Neutrophil (primary cell): ENCODE results near the gene MAP2K5.

Experiments
- H3K27ac ChIP-seq: fragments of 200-600 bp; sonication (generic); 2 replicates; pipeline ENCODE4 v1.5.1; 2016; ENCODE audit warnings: mild to moderate bottlenecking, moderate library complexity
- H3K27me3 ChIP-seq: fragments of 200-600 bp; sonication (generic); 2 replicates; pipeline ENCODE4 v1.6.0; 2016; ENCODE audit warnings: mild to moderate bottlenecking
- H3K36me3 ChIP-seq: fragments of 200-600 bp; sonication (generic); 2 replicates; pipeline ENCODE4 v1.5.1; 2017
- H3K4me1 ChIP-seq, 2 experiments: fragments of 200-600 bp in 1 of 2; sonication (generic) in 1 of 2; 1 replicate in 1 of 2; 2 replicates in 1 of 2; pipeline versions ENCODE4 v1.5.1 to v1.6.1; 2013 to 2016; ENCODE audit warnings: low read depth in 1 of 2, low read length in 1 of 2, mild to moderate bottlenecking in 1 of 2, moderate library complexity in 1 of 2; ENCODE audit not compliant: control insufficient read depth in 1 of 2, insufficient read depth in 1 of 2
- H3K4me3 ChIP-seq, 2 experiments: fragments of 200-600 bp in 1 of 2; sonication (generic) in 1 of 2; 1 replicate in 1 of 2; 2 replicates in 1 of 2; pipeline ENCODE4 v1.5.1; 2013 to 2016; ENCODE audit warnings: low read depth in 1 of 2, low read length in 1 of 2, mild to moderate bottlenecking in 1 of 2, moderate library complexity in 1 of 2
- H3K9me3 ChIP-seq: fragments of 200-600 bp; sonication (generic); 2 replicates; pipeline ENCODE4 v1.5.1; 2016
- CTCF ChIP-seq: fragments of 200-600 bp; sonication (generic); IDR thresholded peaks from 2 replicates; pipeline ENCODE4 v1.5.1; 2016; ENCODE audit warnings: antibody characterized with exemption

Gene MAP2K5

GRCh38 chr15:67779549-67780111 is 237.1 kb downstream of the MAP2K5 start:
- TF ChIP-seq CTCF: no peak
- H3K9me3 ChIP-seq: no peaks in the 10 kb centered on the region
- no peaks in the 10 kb centered on the region for H3K27me3 ChIP-seq
- H3K27ac ChIP-seq: peak overlapping the region; percentile 18
- peaks cover 8 to 16% of the 10 kb centered on the region in 2 experiments for H3K4me1 ChIP-seq
- H3K36me3 ChIP-seq: no peaks in the 10 kb centered on the region
- peak overlapping the region; percentile 6 to 8 for H3K4me3 ChIP-seq

- Histone ChIP-seq H3K4me1 (peaks cover 10 to 17% of the 10 kb centered on the region in 2 experiments), H3K9me3 (no peaks in the 10 kb centered on the region), H3K27me3 (no peaks in the 10 kb centered on the region), H3K4me3 (no peak overlapping the region), H3K27ac (no peak overlapping the region), H3K36me3 (no peaks in the 10 kb centered on the region)
- TF ChIP-seq CTCF: no peak
Measured at GRCh38 chr15:67781061-67781460, 238.6 kb downstream of the MAP2K5 start.

GRCh38 chr15:67781907-67782690 is 239.6 kb downstream of the MAP2K5 start:
- no peaks in the 10 kb centered on the region for H3K27me3 ChIP-seq
- no peak for TF ChIP-seq CTCF
- no peaks in the 10 kb centered on the region for H3K9me3 ChIP-seq
- H3K27ac ChIP-seq: no peak overlapping the region
- no peaks in the 10 kb centered on the region for H3K36me3 ChIP-seq
- peaks cover 10 to 17% of the 10 kb centered on the region in 2 experiments for H3K4me1 ChIP-seq
- no peak overlapping the region for H3K4me3 ChIP-seq

GRCh38 chr15:67782691-67782991 is 240.1 kb downstream of the MAP2K5 start:
- no peak for TF ChIP-seq CTCF
- H3K4me3 ChIP-seq: no peak overlapping the region
- H3K36me3 ChIP-seq: no peaks in the 10 kb centered on the region
- H3K27ac ChIP-seq: no peak overlapping the region
- no peaks in the 10 kb centered on the region for H3K9me3 ChIP-seq
- peaks cover 10 to 17% of the 10 kb centered on the region in 2 experiments for H3K4me1 ChIP-seq
- no peaks in the 10 kb centered on the region for H3K27me3 ChIP-seq

GRCh38 chr15:67783303-67783702 is 240.8 kb downstream of the MAP2K5 start:
- H3K27ac ChIP-seq: no peak overlapping the region
- no peaks in the 10 kb centered on the region for H3K9me3 ChIP-seq
- H3K27me3 ChIP-seq: no peaks in the 10 kb centered on the region
- no peak for TF ChIP-seq CTCF
- no peaks in the 10 kb centered on the region for H3K36me3 ChIP-seq
- H3K4me3 ChIP-seq: no peak overlapping the region
- peaks cover 10 to 17% of the 10 kb centered on the region in 2 experiments for H3K4me1 ChIP-seq
